ENCODE measurements around the gene ZBTB9.

DNA sequence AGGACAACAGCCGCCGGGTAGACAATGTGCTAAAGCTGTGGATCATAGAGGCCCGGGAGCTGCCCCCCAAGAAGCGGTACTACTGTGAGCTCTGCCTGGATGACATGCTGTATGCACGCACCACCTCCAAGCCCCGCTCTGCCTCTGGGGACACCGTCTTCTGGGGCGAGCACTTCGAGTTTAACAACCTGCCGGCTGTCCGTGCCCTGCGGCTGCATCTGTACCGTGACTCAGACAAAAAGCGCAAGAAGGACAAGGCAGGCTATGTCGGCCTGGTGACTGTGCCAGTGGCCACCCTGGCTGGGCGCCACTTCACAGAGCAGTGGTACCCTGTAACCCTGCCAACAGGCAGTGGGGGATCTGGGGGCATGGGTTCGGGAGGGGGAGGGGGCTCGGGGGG, 16.7 kb upstream of the ZBTB9 start:
- TF ChIP-seq, protein P1, sequence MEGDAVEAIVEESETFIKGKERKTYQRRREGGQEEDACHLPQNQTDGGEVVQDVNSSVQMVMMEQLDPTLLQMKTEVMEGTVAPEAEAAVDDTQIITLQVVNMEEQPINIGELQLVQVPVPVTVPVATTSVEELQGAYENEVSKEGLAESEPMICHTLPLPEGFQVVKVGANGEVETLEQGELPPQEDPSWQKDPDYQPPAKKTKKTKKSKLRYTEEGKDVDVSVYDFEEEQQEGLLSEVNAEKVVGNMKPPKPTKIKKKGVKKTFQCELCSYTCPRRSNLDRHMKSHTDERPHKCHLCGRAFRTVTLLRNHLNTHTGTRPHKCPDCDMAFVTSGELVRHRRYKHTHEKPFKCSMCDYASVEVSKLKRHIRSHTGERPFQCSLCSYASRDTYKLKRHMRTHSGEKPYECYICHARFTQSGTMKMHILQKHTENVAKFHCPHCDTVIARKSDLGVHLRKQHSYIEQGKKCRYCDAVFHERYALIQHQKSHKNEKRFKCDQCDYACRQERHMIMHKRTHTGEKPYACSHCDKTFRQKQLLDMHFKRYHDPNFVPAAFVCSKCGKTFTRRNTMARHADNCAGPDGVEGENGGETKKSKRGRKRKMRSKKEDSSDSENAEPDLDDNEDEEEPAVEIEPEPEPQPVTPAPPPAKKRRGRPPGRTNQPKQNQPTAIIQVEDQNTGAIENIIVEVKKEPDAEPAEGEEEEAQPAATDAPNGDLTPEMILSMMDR (conservative IDR thresholded peaks at IDR 0.05), result no peak
- no peak for TF ChIP-seq ZFX (IDR thresholded peaks at IDR 0.05)
